Omental fat pad (tissue), 4 donors: ENCODE results near the gene TM7SF2. TPM values are rescaled to one million over a fixed set of nuclear protein-coding genes. Genes with fewer than 3 reads are reported as not detected.

ENCODE experiments used
- ATAC-seq: fragments of 150-250 bp; one replicate; pipeline ENCODE4 v1.9.1; 2016; ENCODE audit warnings: mild to moderate bottlenecking, moderate library complexity; ENCODE audit not compliant: low FRiP score
- DNase-seq: peaks from one replicate; pipeline ENCODE4 v3.0.0-alpha.2; 2019; ENCODE audit warnings: low spot score
- total RNA-seq, 4 donors: library from RNA; depleted of rRNA; stranded (reverse); fragments of >200 nt; gene quantifications; one replicate each; pipeline ENCODE4 v1.1.0, GENCODE V29; 2016
- TF ChIP-seq, protein P1 (sequence below), 3 donors: fragments of 450-650 bp; IDR thresholded peaks; one replicate each; pipeline ENCODE4 v1.5.1; 2016 to 2017; ENCODE audit warnings: antibody characterized with exemption in 3 of 3, mild to moderate bottlenecking in 3 of 3, moderate library complexity in 2 of 3

The TM7SF2 gene
- total RNA-seq, 4 donors from 2014 or later: 44.8 to 345 (median 88.6) TPM

DNA sequence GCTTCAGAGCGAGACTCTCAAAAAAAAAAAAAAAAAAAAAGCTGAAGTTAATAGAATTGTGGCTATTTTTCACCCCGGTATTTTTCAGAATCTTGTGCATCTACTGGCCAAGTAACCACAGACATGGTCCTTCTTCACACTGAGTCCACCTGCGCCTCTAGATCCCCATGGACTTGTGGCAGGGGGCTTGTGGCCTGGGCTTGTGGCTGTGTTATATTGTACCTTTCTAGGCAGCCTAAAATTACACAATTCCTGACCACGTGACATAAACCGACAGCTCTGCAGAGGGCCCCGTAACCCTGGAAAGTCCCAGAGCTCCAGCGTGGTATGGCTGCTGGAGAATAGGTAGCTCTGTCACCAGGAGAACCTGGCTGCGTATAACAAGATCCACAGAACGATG lies 42.5 kb upstream of the TM7SF2 start:
- TF ChIP-seq, protein P1, sequence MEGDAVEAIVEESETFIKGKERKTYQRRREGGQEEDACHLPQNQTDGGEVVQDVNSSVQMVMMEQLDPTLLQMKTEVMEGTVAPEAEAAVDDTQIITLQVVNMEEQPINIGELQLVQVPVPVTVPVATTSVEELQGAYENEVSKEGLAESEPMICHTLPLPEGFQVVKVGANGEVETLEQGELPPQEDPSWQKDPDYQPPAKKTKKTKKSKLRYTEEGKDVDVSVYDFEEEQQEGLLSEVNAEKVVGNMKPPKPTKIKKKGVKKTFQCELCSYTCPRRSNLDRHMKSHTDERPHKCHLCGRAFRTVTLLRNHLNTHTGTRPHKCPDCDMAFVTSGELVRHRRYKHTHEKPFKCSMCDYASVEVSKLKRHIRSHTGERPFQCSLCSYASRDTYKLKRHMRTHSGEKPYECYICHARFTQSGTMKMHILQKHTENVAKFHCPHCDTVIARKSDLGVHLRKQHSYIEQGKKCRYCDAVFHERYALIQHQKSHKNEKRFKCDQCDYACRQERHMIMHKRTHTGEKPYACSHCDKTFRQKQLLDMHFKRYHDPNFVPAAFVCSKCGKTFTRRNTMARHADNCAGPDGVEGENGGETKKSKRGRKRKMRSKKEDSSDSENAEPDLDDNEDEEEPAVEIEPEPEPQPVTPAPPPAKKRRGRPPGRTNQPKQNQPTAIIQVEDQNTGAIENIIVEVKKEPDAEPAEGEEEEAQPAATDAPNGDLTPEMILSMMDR (IDR thresholded peaks at IDR 0.05): no peak
- ATAC-seq: no peak
- DNase-seq: no peak

DNA sequence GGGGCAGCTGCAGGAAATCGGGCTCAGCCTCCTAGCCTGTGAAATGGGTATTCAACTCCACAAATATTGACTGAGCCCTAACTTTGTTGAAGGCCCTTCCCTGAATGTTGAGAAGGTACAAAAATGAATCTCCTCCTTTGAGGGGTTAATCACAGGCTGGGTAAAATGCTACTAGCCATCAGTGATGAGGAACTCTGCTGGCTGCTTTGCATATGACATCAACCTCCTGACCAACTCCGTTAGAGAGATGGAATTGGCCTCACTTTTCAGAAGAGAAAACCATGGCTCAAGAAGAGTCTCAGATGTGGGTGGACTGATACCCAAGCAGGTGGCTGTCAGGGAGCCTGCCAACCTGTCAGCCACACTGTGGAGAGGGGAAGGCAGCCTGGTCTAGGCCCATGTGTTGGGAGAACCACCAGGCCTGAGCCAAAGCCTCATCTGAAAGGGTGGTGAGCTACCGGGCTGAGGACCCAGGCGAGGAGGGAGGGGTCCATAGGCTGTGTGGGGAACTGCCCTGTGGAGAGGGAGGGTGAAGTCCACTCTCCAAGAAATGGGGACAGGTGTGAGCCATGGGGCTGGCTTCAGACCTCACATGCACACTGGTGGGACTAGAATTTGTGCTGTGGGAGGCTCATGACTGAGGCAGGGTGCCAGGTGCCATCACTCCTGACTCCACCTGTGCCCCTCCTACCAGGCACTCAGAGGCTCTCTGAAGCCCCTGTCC lies 39.6 kb upstream of the TM7SF2 start:
- DNase-seq: no peak
- ATAC-seq: no peak
- TF ChIP-seq, protein P1 (IDR thresholded peaks at IDR 0.05): no peak

DNA sequence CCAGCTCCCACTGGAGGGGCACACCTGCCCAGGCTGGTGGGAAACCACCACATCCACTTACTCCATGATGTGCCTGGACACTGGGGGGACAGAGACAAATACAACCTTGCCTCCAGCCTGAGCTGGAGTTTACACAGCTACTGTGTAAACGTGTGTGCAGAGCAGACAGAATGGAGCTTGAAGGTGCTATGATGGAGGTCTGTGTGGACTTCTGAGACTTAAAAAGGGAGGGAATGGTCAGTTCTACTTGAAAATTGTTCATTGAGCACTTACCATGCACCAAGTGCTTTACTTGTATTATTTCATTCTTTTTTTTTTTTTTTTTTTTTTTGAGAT lies 39.1 kb upstream of the TM7SF2 start:
- TF ChIP-seq, protein P1 (IDR thresholded peaks at IDR 0.05): no peak
- no peak for DNase-seq
- ATAC-seq: no peak

DNA sequence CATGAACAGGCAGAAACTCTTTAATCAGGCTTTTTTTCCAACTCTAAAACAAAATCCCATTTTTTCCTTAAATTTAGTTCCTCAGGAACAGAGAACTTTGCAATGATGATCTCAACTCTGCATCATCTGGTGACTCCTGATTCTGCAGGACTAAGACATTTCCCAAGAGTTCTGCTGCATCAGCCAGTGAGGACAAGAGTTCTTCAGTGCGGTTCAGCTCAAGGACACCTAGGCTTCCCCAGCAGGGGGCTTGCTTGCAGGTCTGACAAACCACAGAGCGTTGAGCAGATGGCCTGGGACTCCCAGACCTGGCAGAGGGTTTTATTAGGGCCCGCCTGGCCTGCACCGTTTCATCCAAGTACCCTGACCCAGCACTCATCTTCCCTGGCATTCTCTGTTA lies 34.2 kb upstream of the TM7SF2 start:
- DNase-seq (no peak), ATAC-seq (no peak)
- TF ChIP-seq, protein P1 (IDR thresholded peaks at IDR 0.05): no peak

DNA sequence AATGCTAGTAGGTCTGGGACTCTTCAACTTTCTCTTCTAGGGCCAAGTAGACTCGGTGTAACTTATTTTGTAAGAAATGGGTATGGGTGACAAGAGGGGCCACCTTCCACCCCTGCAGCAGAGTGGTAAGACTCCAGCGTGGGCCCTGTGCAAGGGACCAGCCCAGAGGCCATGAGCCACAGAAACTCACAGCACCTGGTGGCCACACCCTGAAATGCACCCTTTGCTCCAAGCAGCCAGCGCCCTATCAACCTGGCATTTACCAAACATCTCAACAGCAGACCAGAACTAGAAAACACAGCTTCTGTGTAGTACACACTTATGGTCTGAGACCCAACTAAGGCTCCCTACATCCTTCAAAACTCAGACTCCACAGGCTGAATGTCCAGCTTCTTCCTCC lies 33.5 kb upstream of the TM7SF2 start:
- no peak for ATAC-seq

DNA sequence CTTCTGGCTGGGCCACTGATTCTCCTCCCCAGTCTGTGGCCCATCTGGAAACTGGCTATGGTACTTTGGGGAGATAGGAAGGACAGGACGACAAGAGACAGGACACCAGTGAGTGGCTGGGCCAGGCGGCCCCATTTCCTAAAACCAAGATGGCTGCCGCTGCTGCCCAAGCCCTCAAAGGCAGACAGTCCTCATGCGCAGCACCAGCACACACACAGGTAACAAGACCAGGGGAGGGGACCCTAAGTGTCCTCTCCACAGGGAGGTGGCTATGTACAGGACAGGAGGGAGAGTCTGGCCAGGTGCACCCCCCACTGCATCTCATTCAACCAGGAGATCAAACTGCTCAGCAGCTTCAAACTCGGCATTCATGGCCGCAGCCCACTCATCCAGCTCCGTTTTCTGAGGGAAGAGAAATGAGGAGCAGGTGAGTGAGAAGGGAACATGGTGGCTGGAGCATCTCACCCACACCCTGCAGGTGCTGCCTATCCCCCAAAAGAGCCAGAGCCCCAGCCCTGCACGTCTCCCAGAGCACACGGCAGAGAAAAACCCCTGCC lies 32.8 kb upstream of the TM7SF2 start:
- DNase-seq (no peak), ATAC-seq (no peak)
- TF ChIP-seq, protein P1 (IDR thresholded peaks at IDR 0.05): no peak

More for the DNA sequence above, 33.5 kb upstream of the TM7SF2 start:
- DNase-seq: no peak
- TF ChIP-seq, protein P1 (IDR thresholded peaks at IDR 0.05): no peak
